ENCODE results near the gene AFDN.

Gene AFDN

GRCh38 chr6:168002804-168003203 is 176.1 kb downstream of the AFDN start:
- no peaks in the 10 kb centered on the region for H3K9me3 ChIP-seq (replicated peaks; ENCODE audit: low read length)
- peaks cover 6% of the 10 kb centered on the region for H3K4me1 ChIP-seq (ENCODE audit: control insufficient read depth, insufficient read depth, low read length)
- H3K27me3 ChIP-seq (ENCODE audit: control insufficient read depth, insufficient read depth, low read length): peaks cover 25% of the 10 kb centered on the region
- no peak overlapping the region for H3K4me2 ChIP-seq (ENCODE audit: low read length)
- H3K4me3 ChIP-seq (ENCODE audit: low read length): no peak overlapping the region
- H3K9ac ChIP-seq (ENCODE audit: low read depth, low read length): no peak overlapping the region
- H3K36me3 ChIP-seq (ENCODE audit: insufficient read depth, low read length): no peaks in the 10 kb centered on the region

- H3K4me1 ChIP-seq (ENCODE audit: control insufficient read depth, insufficient read depth, low read length): peaks cover 6% of the 10 kb centered on the region
- H3K9me3 ChIP-seq (replicated peaks; ENCODE audit: low read length): no peaks in the 10 kb centered on the region
- H3K4me2 ChIP-seq (ENCODE audit: low read length): no peak overlapping the region
- no peaks in the 10 kb centered on the region for H3K36me3 ChIP-seq (ENCODE audit: insufficient read depth, low read length)
- no peak overlapping the region for H3K4me3 ChIP-seq (ENCODE audit: low read length)
- peaks cover 16% of the 10 kb centered on the region for H3K27me3 ChIP-seq (ENCODE audit: control insufficient read depth, insufficient read depth, low read length)
- no peak overlapping the region for H3K9ac ChIP-seq (ENCODE audit: low read depth, low read length)
Measured at GRCh38 chr6:168004023-168004422, 177.3 kb downstream of the AFDN start.

DNA sequence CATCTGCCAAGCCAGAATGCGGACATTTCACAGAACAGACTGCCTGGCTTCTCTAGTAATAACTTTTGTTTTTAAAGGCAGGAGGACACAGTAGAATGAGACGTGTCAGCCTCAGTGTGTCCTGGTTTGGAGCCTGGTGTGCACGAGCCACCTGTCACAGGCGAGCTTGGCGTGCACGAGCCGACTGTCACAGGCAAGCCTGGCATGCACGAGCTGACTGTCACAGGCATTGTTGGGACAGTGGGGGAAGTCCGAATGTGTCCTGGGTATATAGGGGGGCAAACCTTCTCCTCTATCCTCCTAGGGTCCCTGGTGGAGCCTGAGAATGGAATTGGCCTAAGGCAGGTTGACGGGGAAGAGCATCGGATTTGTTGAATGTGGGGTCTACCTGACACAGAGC is 178.2 kb downstream of the AFDN start:
- no peak overlapping the region for H3K9ac ChIP-seq (ENCODE audit: low read depth, low read length)
- H3K27me3 ChIP-seq (ENCODE audit: control insufficient read depth, insufficient read depth, low read length): peaks cover 12% of the 10 kb centered on the region
- H3K4me3 ChIP-seq (ENCODE audit: low read length): no peak overlapping the region
- no peak overlapping the region for H3K4me2 ChIP-seq (ENCODE audit: low read length)
- peaks cover 6% of the 10 kb centered on the region for H3K4me1 ChIP-seq (ENCODE audit: control insufficient read depth, insufficient read depth, low read length)
- no peaks in the 10 kb centered on the region for H3K9me3 ChIP-seq (replicated peaks; ENCODE audit: low read length)
- no peaks in the 10 kb centered on the region for H3K36me3 ChIP-seq (ENCODE audit: insufficient read depth, low read length)

DNA sequence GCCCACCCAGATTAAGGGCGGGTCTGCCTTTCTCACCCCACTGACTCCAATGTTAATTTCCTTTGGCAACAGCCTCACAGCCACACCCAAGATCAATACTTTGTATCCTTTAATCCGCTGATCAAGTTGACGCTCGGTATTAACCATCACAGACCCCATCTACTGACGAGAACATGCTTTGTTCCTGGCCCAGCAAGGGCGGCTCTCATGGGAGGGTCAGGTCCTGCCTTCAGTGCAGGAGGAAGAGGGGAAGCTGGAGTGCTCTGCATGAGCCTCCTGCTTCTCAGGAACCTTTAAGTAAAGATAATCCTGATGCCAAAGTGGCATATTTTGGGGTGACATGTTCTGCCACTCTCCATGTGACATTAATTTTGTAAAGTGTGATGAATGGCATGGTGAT is 179.1 kb downstream of the AFDN start:
- Histone ChIP-seq H3K27me3 (ENCODE audit: control insufficient read depth, insufficient read depth, low read length) (peaks cover 12% of the 10 kb centered on the region), H3K4me1 (ENCODE audit: control insufficient read depth, insufficient read depth, low read length) (peaks cover 6% of the 10 kb centered on the region), H3K4me3 (ENCODE audit: low read length) (no peak overlapping the region), H3K36me3 (ENCODE audit: insufficient read depth, low read length) (no peaks in the 10 kb centered on the region), H3K9ac (ENCODE audit: low read depth, low read length) (no peak overlapping the region), H3K9me3 (replicated peaks; ENCODE audit: low read length) (no peaks in the 10 kb centered on the region), H3K4me2 (ENCODE audit: low read length) (no peak overlapping the region)

- H3K9ac ChIP-seq (ENCODE audit: low read depth, low read length): no peak overlapping the region
Measured at GRCh38 chr6:168007592-168008338, 181.1 kb downstream of the AFDN start.

GRCh38 chr6:168009331-168009730 is 182.6 kb downstream of the AFDN start:
- H3K4me1 ChIP-seq (ENCODE audit: control insufficient read depth, insufficient read depth, low read length): peaks cover 6% of the 10 kb centered on the region
- no peak overlapping the region for H3K9ac ChIP-seq (ENCODE audit: low read depth, low read length)
- peaks cover 4% of the 10 kb centered on the region for H3K27me3 ChIP-seq (ENCODE audit: control insufficient read depth, insufficient read depth, low read length)
- no peak overlapping the region for H3K4me2 ChIP-seq (ENCODE audit: low read length)
- peaks cover 11% of the 10 kb centered on the region for H3K9me3 ChIP-seq (replicated peaks; ENCODE audit: low read length)
- no peak overlapping the region for H3K4me3 ChIP-seq (ENCODE audit: low read length)
- no peaks in the 10 kb centered on the region for H3K36me3 ChIP-seq (ENCODE audit: insufficient read depth, low read length)

More at GRCh38 chr6:168007592-168008338, 181.1 kb downstream of the AFDN start:
- H3K36me3 ChIP-seq (ENCODE audit: insufficient read depth, low read length): no peaks in the 10 kb centered on the region
- H3K27me3 ChIP-seq (ENCODE audit: control insufficient read depth, insufficient read depth, low read length): peaks cover 12% of the 10 kb centered on the region
- H3K4me1 ChIP-seq (ENCODE audit: control insufficient read depth, insufficient read depth, low read length): peaks cover 6% of the 10 kb centered on the region
- H3K4me3 ChIP-seq (ENCODE audit: low read length): no peak overlapping the region
- H3K9me3 ChIP-seq (replicated peaks; ENCODE audit: low read length): peaks cover 5% of the 10 kb centered on the region
- H3K4me2 ChIP-seq (ENCODE audit: low read length): no peak overlapping the region

DNA sequence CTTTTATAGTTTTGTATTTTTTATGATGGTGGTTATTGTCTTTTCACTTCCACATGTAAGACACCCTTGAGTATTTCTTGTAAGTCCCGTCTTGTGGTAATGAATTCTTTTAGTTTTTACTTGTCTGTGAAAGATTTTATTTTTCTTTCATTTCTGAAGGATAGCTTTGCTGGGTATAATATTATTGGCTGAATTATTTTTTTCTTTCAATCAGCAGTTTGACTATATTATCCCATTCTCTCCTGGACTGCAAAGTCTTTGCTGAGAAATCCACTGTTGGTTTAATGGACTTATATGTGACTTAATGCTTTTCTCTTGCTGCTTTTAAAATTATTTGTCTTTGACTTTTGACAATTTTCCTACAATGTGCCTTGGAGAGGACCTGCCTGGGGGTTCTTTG is 184.6 kb downstream of the AFDN start:
- no peaks in the 10 kb centered on the region for H3K36me3 ChIP-seq (ENCODE audit: insufficient read depth, low read length)
- H3K4me3 ChIP-seq (ENCODE audit: low read length): no peak overlapping the region
- H3K4me1 ChIP-seq (ENCODE audit: control insufficient read depth, insufficient read depth, low read length): peaks cover 6% of the 10 kb centered on the region
- H3K9ac ChIP-seq (ENCODE audit: low read depth, low read length): no peak overlapping the region
- H3K9me3 ChIP-seq (replicated peaks; ENCODE audit: low read length): peaks cover 11% of the 10 kb centered on the region
- H3K4me2 ChIP-seq (ENCODE audit: low read length): no peak overlapping the region
- peaks cover 2% of the 10 kb centered on the region for H3K27me3 ChIP-seq (ENCODE audit: control insufficient read depth, insufficient read depth, low read length)

DNA sequence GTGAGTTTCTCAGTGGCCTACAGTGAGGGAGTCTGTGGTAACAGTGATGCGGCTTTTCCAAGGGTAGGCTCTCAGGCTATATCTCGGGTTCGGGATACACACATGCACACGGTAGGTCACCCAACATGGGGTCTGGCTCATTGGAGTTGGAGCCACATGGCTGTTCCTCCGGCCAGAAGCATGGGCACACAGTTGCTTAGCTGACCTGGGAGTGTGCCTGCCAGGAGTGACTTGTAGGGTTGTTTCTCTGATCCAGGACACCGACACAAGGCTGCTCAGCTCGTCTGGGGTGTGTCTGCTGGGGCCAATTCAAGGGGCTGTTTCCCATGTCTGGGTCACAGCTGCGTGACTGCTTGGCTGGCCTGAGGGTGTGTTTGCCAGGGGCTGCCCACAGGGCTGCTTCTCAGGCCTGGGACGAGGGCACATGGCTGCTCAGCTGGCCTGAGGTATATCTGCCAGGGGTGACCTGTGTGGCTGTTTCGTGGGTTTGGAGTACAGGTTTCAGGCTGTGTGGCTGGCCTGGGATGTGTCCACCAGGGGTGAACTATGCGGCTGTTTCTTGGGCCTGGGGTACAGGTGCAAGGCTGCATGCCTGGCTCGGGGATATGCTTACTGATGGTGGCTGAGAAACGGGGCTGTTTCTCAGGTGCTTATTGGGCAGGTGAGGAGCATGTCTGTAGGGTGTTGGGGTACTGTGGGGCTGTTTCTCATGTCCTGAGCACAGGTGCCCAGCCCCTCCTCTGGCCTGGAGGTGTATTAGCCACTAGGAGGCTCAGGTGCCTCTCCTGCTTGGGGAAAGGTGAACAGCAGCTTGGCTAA is 185.9 kb downstream of the AFDN start:
- Histone ChIP-seq H3K27me3 (ENCODE audit: control insufficient read depth, insufficient read depth, low read length) (peaks cover 15% of the 10 kb centered on the region), H3K4me3 (ENCODE audit: low read length) (no peak overlapping the region), H3K4me2 (ENCODE audit: low read length) (no peak overlapping the region), H3K36me3 (ENCODE audit: insufficient read depth, low read length) (no peaks in the 10 kb centered on the region), H3K9ac (ENCODE audit: low read depth, low read length) (no peak overlapping the region), H3K9me3 (replicated peaks; ENCODE audit: low read length) (peaks cover 11% of the 10 kb centered on the region), H3K4me1 (ENCODE audit: control insufficient read depth, insufficient read depth, low read length) (no peaks in the 10 kb centered on the region)

GRCh38 chr6:168013250-168013915 is 186.7 kb downstream of the AFDN start:
- H3K27me3 ChIP-seq (ENCODE audit: control insufficient read depth, insufficient read depth, low read length): peaks cover 21% of the 10 kb centered on the region
- no peak overlapping the region for H3K4me2 ChIP-seq (ENCODE audit: low read length)
- H3K9ac ChIP-seq (ENCODE audit: low read depth, low read length): no peak overlapping the region
- H3K9me3 ChIP-seq (replicated peaks; ENCODE audit: low read length): peaks cover 11% of the 10 kb centered on the region
- no peaks in the 10 kb centered on the region for H3K4me1 ChIP-seq (ENCODE audit: control insufficient read depth, insufficient read depth, low read length)
- no peak overlapping the region for H3K4me3 ChIP-seq (ENCODE audit: low read length)
- H3K36me3 ChIP-seq (ENCODE audit: insufficient read depth, low read length): no peaks in the 10 kb centered on the region

- Histone ChIP-seq H3K9me3 (replicated peaks; ENCODE audit: low read length) (peaks cover 11% of the 10 kb centered on the region), H3K27me3 (ENCODE audit: control insufficient read depth, insufficient read depth, low read length) (peaks cover 21% of the 10 kb centered on the region), H3K4me1 (ENCODE audit: control insufficient read depth, insufficient read depth, low read length) (no peaks in the 10 kb centered on the region), H3K36me3 (ENCODE audit: insufficient read depth, low read length) (no peaks in the 10 kb centered on the region), H3K4me2 (ENCODE audit: low read length) (no peak overlapping the region), H3K9ac (ENCODE audit: low read depth, low read length) (no peak overlapping the region), H3K4me3 (ENCODE audit: low read length) (no peak overlapping the region)
Measured at GRCh38 chr6:168014428-168014827, 187.7 kb downstream of the AFDN start.

GRCh38 chr6:168015009-168015408 is 188.3 kb downstream of the AFDN start:
- Histone ChIP-seq H3K9ac (ENCODE audit: low read depth, low read length) (no peak overlapping the region), H3K9me3 (replicated peaks; ENCODE audit: low read length) (peaks cover 11% of the 10 kb centered on the region), H3K4me2 (ENCODE audit: low read length) (no peak overlapping the region), H3K36me3 (ENCODE audit: insufficient read depth, low read length) (no peaks in the 10 kb centered on the region), H3K27me3 (ENCODE audit: control insufficient read depth, insufficient read depth, low read length) (peaks cover 21% of the 10 kb centered on the region), H3K4me3 (ENCODE audit: low read length) (no peak overlapping the region), H3K4me1 (ENCODE audit: control insufficient read depth, insufficient read depth, low read length) (no peaks in the 10 kb centered on the region)
